Measurements from ENCODE around the gene MKI67.
A peak's percentile ranks its signal among the peaks of the same experiment; 100 is the strongest.

MKI67 gene

GRCh38 chr10:128064970-128065580 is 61.1 kb downstream of the MKI67 start:
- Histone ChIP-seq H3K4me3 (ENCODE audit: low read depth, low read length) (no peak overlapping the region), H3K27me3 (no peaks in the 10 kb centered on the region), H3K9me3 (no peaks in the 10 kb centered on the region), H3K4me1 (no peaks in the 10 kb centered on the region), H3K36me3 (no peaks in the 10 kb centered on the region)
- TF ChIP-seq, protein P1, sequence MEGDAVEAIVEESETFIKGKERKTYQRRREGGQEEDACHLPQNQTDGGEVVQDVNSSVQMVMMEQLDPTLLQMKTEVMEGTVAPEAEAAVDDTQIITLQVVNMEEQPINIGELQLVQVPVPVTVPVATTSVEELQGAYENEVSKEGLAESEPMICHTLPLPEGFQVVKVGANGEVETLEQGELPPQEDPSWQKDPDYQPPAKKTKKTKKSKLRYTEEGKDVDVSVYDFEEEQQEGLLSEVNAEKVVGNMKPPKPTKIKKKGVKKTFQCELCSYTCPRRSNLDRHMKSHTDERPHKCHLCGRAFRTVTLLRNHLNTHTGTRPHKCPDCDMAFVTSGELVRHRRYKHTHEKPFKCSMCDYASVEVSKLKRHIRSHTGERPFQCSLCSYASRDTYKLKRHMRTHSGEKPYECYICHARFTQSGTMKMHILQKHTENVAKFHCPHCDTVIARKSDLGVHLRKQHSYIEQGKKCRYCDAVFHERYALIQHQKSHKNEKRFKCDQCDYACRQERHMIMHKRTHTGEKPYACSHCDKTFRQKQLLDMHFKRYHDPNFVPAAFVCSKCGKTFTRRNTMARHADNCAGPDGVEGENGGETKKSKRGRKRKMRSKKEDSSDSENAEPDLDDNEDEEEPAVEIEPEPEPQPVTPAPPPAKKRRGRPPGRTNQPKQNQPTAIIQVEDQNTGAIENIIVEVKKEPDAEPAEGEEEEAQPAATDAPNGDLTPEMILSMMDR (IDR thresholded peaks at IDR 0.05; ENCODE audit: low read depth, low read length), result no peak
- DNase-seq, result no peak

DNA sequence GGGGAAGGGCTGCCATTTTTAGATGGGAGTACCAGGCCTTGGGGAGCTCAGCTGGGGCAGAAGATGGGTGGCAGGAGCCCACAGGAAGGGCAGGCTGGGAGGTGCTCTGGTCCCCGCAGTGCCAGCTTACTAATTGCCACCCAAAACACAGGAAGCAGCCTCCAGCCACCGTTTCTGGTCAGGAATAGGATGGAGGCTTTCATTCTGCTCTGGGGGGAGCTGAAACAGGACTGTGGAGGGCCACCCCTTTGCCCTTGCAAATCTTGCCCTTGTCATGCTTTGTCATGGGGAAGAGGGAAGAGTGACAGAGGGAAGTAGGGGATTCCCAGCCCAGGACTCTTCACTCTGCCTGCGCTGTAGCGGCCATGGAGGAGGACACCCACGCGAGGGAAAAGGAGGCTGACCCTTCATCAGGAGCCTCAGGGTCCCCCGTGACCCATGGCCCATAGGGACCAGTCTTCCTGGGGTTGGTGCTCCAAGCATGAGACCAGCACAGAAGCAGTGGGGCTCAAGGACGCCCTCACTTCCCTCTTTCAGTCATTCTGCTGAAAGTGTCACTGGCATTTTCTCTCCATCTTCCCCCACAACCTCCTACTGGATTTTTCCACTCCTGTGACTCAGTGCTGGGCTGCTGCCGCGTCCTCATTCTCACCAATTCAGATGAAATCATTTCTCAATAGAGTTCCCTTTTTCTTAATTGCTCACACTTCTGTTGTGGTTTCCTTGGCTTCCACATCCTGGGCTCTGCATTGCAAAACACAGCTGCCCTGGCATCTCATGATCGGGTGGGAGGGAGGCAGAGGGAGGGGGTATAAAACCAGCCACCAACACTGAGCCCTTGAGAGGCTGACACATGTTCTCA is 61.9 kb downstream of the MKI67 start:
- Histone ChIP-seq H3K9me3 (no peaks in the 10 kb centered on the region), H3K4me3 (ENCODE audit: low read depth, low read length) (no peak overlapping the region), H3K4me1 (no peaks in the 10 kb centered on the region), H3K36me3 (no peaks in the 10 kb centered on the region), H3K27me3 (no peaks in the 10 kb centered on the region)
- TF ChIP-seq, protein P1 (IDR thresholded peaks at IDR 0.05; ENCODE audit: low read depth, low read length), result no peak
- no peak for DNase-seq

DNA sequence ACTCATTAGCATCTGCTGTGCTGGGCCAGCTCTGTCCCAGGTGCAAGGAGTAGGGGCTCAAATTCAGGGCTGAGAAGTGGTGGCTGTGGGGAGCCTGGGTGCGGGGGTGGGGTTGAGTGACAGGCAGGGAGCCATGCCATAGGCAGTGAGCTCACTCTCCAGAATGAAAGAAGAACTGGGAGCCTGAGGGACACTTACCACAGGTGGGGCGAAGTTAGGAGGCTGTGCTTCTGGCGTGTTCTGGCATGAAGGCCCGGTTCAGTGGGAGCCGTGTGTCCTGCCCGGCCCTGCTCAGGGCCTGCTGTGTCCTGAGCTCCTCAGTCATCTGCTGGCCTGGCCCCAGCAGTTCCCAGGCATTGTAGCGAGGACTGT is 62.5 kb downstream of the MKI67 start:
- H3K27me3 ChIP-seq, result no peaks in the 10 kb centered on the region
- no peaks in the 10 kb centered on the region for H3K36me3 ChIP-seq
- no peak for DNase-seq
- H3K9me3 ChIP-seq, result no peaks in the 10 kb centered on the region
- TF ChIP-seq, protein P1 (IDR thresholded peaks at IDR 0.05; ENCODE audit: low read depth, low read length), result no peak
- H3K4me3 ChIP-seq (ENCODE audit: low read depth, low read length), result no peak overlapping the region
- no peaks in the 10 kb centered on the region for H3K4me1 ChIP-seq

GRCh38 chr10:128062881-128063563 is 63.2 kb downstream of the MKI67 start:
- Histone ChIP-seq H3K4me1 (no peaks in the 10 kb centered on the region), H3K36me3 (no peaks in the 10 kb centered on the region), H3K9me3 (no peaks in the 10 kb centered on the region), H3K4me3 (ENCODE audit: low read depth, low read length) (no peak overlapping the region; the same call in 1 of the 2 replicates), H3K27me3 (no peaks in the 10 kb centered on the region)
- DNase-seq, result no peak
- TF ChIP-seq, protein P1 (IDR thresholded peaks at IDR 0.05; ENCODE audit: low read depth, low read length), result no peak

DNA sequence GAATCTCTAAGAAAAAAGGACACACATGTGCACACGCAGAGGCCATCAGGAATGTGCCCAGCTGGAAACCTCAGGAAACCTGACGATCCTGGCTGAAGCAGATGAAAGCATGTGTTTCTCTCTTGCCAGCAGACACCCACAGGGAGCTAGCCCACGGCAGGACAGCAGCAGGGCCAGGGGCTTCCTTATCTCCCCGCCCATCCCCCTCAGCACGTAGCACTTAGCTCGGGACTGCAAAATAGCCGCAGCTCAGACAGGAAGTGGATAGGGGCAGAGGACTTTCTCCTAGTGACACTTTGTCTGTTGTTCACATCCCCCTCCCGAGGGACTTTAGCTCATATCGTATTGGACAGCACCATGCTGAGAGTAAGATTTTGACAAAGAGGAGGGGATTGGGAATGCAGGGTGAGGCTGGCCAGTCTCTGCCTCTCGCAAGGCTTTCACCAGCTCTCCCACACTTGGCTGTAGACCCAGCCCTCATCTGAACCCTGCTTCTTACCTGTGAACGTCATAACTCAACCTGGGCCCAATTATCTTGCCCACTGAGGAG is 63.8 kb downstream of the MKI67 start:
- Histone ChIP-seq H3K4me1 (no peaks in the 10 kb centered on the region), H3K9me3 (no peaks in the 10 kb centered on the region), H3K36me3 (no peaks in the 10 kb centered on the region), H3K4me3 (ENCODE audit: low read depth, low read length) (no peak overlapping the region; the same call in 1 of the 2 replicates), H3K27me3 (no peaks in the 10 kb centered on the region)
- peak; percentile 31 for DNase-seq
- TF ChIP-seq, protein P1 (IDR thresholded peaks at IDR 0.05; ENCODE audit: low read depth, low read length), result no peak

Data from BE2C (cell line).